ENCODE results near the gene IL36B. TPM values are rescaled to one million over a fixed set of nuclear protein-coding genes. Genes with fewer than 3 reads are reported as not detected.

IL36B gene
- total RNA-seq, 6 experiments from 2014 or later, result not detected

DNA sequence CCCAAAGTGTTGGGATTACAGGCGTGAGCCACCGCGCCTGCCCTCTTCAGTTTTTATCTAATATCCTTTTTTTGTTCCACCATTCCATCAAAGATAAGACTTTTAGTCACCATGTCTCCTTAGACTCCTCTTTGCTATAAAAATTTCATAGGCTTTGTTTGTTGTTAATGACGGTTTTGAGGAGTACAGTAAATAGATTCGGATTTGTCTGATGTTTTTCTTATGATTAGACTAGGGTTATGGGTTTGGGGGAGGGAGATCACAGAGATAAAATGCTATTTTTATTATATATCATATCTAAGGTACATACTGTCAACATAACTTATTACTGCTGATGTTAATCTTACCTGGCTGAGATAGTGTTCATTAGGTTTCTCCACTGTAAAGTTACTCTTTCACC lies 6.2 kb downstream of the IL36B start:
- H3K4me1 ChIP-seq, result no peaks in the 10 kb centered on the region
- no peak overlapping the region for H3K4me3 ChIP-seq
- no peaks in the 10 kb centered on the region for H3K36me3 ChIP-seq
- TF ChIP-seq, protein P1, sequence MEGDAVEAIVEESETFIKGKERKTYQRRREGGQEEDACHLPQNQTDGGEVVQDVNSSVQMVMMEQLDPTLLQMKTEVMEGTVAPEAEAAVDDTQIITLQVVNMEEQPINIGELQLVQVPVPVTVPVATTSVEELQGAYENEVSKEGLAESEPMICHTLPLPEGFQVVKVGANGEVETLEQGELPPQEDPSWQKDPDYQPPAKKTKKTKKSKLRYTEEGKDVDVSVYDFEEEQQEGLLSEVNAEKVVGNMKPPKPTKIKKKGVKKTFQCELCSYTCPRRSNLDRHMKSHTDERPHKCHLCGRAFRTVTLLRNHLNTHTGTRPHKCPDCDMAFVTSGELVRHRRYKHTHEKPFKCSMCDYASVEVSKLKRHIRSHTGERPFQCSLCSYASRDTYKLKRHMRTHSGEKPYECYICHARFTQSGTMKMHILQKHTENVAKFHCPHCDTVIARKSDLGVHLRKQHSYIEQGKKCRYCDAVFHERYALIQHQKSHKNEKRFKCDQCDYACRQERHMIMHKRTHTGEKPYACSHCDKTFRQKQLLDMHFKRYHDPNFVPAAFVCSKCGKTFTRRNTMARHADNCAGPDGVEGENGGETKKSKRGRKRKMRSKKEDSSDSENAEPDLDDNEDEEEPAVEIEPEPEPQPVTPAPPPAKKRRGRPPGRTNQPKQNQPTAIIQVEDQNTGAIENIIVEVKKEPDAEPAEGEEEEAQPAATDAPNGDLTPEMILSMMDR (IDR thresholded peaks at IDR 0.05), result no peak
- no peak for TF ChIP-seq POLR2A (IDR thresholded peaks at IDR 0.05)
- intact Hi-C loops (cut with DNase I), result no loop called here
- H3K9me3 ChIP-seq, result no peaks in the 10 kb centered on the region
- DNase-seq, result no peak
- H3K27me3 ChIP-seq, result no peaks in the 10 kb centered on the region
- 71% methylated on average over 4 of the region's 5 CpGs for WGBS (ENCODE audit: insufficient coverage, low coverage, low lambda C conversion rate, missing lambda C conversion rate)
- H3K27ac ChIP-seq, result no peak overlapping the region
- ATAC-seq, result no peak

DNA sequence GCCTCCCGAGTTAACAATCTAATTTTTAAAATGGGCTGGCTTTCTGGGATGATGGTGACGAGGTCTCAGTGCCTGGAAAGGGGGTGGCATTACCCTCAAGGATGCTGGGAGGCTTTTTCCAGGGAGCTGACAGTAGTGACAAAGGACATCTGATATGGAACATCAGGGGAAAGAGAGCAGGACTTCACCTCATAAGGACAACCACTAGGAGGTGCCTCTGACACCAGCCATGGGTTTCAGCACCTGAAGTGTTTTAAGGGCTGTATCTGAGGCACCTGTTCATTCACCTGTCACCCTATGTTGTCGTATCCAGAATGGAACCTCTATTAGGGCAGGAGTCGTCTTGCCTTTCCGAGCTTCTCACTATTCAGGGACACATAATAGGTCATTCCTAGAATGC lies 10.8 kb downstream of the IL36B start:
- Histone ChIP-seq H3K36me3 (no peaks in the 10 kb centered on the region), H3K4me1 (peaks cover 0 to 17% (median 6%) of the 10 kb centered on the region in 4 donors), H3K9me3 (no peaks in the 10 kb centered on the region), H3K4me3 (no peak overlapping the region), H3K27me3 (no peaks in the 10 kb centered on the region), H3K27ac (no peak overlapping the region)
- 86% methylated on average over 5 of the region's 5 CpGs for WGBS (ENCODE audit: insufficient coverage, low coverage, low lambda C conversion rate, missing lambda C conversion rate)
- no peak for TF ChIP-seq POLR2A (IDR thresholded peaks at IDR 0.05)
- TF ChIP-seq, protein P1 (IDR thresholded peaks at IDR 0.05), result peak in 1 of 4 donors; percentile 6
- no peak for ATAC-seq
- intact Hi-C loops (cut with DNase I), result no loop called here
- DNase-seq, result no peak

DNA sequence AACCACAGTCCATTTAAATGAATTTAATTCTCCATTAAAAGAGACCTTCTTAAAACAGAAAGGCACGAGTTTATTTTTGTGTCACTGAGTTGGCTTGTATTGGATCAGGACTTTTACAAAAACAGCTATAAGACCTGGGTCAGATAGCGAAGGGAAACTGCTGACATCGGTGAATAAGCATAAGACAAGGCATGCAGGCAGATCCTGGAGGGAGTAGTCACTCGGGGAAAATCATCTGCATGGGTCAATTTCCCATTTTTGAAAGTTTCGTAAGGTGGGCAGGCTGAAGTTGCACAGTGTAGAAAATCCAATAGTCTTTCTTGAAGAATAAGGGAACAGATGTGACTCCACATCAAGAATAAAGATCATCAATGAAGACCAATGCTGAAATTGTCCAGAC lies 12.9 kb downstream of the IL36B start:
- no peaks in the 10 kb centered on the region for H3K27me3 ChIP-seq
- H3K36me3 ChIP-seq, result no peaks in the 10 kb centered on the region
- WGBS (ENCODE audit: insufficient coverage, low coverage, low lambda C conversion rate, missing lambda C conversion rate), result 16% methylated on average over 5 of the region's 5 CpGs
- H3K4me3 ChIP-seq, result no peak overlapping the region
- peaks cover 0 to 17% (median 6%) of the 10 kb centered on the region in 4 donors for H3K4me1 ChIP-seq
- no peaks in the 10 kb centered on the region for H3K9me3 ChIP-seq
- ATAC-seq (peak; percentile 32 to 51 (median 43)), DNase-seq (no peak)
- TF ChIP-seq, protein P1 (IDR thresholded peaks at IDR 0.05), result no peak
- TF ChIP-seq POLR2A (IDR thresholded peaks at IDR 0.05), result no peak
- intact Hi-C loops (cut with DNase I), result no loop called here
- H3K27ac ChIP-seq, result no peak overlapping the region

DNA sequence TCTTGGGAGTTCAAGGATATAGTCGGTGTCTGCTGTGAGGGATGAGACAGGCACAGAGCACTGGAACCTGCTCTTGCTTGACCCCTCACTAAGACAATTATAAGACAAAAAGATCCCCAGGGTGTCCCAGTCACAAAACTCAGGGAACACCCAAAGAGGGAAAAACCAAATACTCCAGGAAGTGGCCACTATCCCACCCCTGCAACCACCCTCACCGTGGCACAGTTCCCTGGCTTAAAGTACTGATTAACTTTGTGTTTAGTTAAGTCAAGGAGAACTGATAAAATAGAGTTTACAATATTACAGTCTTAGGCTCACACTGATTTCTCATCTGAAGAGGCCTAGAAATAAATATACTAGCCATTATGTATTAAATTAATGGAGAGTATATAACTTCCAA lies 13.5 kb downstream of the IL36B start:
- H3K27me3 ChIP-seq, result no peaks in the 10 kb centered on the region
- intact Hi-C loops (cut with DNase I), result no loop called here
- peak in 1 of 3 donors; percentile 41 for DNase-seq
- no peak for TF ChIP-seq POLR2A (IDR thresholded peaks at IDR 0.05)
- TF ChIP-seq, protein P1 (IDR thresholded peaks at IDR 0.05), result no peak
- H3K9me3 ChIP-seq, result no peaks in the 10 kb centered on the region
- H3K4me3 ChIP-seq, result no peak overlapping the region
- 23% methylated on average over 1 of the region's 2 CpGs for WGBS (ENCODE audit: insufficient coverage, low coverage, low lambda C conversion rate, missing lambda C conversion rate)
- peak; percentile 82 to 95 (median 88) for ATAC-seq
- H3K4me1 ChIP-seq, result peaks cover 0 to 17% (median 6%) of the 10 kb centered on the region in 4 donors
- H3K27ac ChIP-seq, result no peak overlapping the region
- H3K36me3 ChIP-seq, result no peaks in the 10 kb centered on the region

DNA sequence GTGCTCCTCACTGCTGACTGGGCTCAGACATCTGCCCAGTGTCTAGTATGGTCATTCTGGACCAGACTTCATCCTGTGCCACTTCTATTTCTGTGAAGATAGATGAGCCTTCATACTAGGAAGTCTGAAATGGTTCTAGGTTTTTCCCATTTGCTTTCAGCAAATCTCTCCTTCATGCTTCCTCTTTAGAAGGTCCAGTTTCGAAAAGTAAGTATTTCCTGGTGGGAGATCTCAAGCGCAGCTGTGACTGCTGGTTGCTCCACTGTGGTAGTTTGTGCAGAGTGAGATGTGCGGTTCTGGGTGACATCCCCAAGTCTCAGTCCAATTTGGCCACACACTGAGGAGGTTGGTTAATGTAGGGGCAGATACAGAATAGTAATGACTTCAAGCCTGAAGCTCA lies 14.4 kb downstream of the IL36B start:
- intact Hi-C loops (cut with DNase I), result no loop called here
- Histone ChIP-seq H3K27me3 (no peaks in the 10 kb centered on the region), H3K4me3 (no peak overlapping the region), H3K4me1 (peaks cover 0 to 17% (median 6%) of the 10 kb centered on the region in 4 donors), H3K9me3 (no peaks in the 10 kb centered on the region), H3K27ac (no peak overlapping the region), H3K36me3 (no peaks in the 10 kb centered on the region)
- TF ChIP-seq, protein P1 (IDR thresholded peaks at IDR 0.05), result no peak
- TF ChIP-seq POLR2A (IDR thresholded peaks at IDR 0.05), result no peak
- DNase-seq, result no peak
- 76% methylated on average over 3 of the region's 3 CpGs for WGBS (ENCODE audit: insufficient coverage, low coverage, low lambda C conversion rate, missing lambda C conversion rate)
- peak in 1 of 4 donors; percentile 9 for ATAC-seq
